Measurements from ENCODE around the gene MDM4.
A peak's percentile ranks its signal among the peaks of the same experiment; 100 is the strongest.
"Not testable (repeated sequence)": the region's sequence is repeated elsewhere in the genome, so short reads cannot be mapped to it uniquely, and the experiment has no call there.

The MDM4 gene

GRCh38 chr1:204493145-204493983, 22.8 kb upstream of the MDM4 start:
- no peak for DNase-seq

GRCh38 chr1:204493984-204494280, 22.3 kb upstream of the MDM4 start:
- peak; percentile 50 for DNase-seq

- peak; percentile 73 for DNase-seq
Observed at GRCh38 chr1:204494281-204495077, 21.7 kb upstream of the MDM4 start, which contains the start of gene PIK3C2B. PIK3C2B (minus strand) TSS chr1:204494805; CDS start chr1:204469802, 25,003 bp downstream.

- DNase-seq = no peak
Observed at GRCh38 chr1:204495078-204495753, 21.0 kb upstream of the MDM4 start.

GRCh38 chr1:204495777-204496176, 20.4 kb upstream of the MDM4 start:
- DNase-seq = no peak

- DNase-seq = no peak
Observed at GRCh38 chr1:204498981-204499380, 17.2 kb upstream of the MDM4 start.

GRCh38 chr1:204499511-204500468, 16.4 kb upstream of the MDM4 start:
- DNase-seq = no peak

GRCh38 chr1:204502241-204502640, 14.0 kb upstream of the MDM4 start:
- DNase-seq = no peak

GRCh38 chr1:204503122-204503912, 12.9 kb upstream of the MDM4 start:
- DNase-seq = no peak

GRCh38 chr1:204503913-204504519, 12.2 kb upstream of the MDM4 start:
- DNase-seq = no peak

GRCh38 chr1:204505674-204506200, 10.5 kb upstream of the MDM4 start:
- no peak for DNase-seq

- peak; percentile 62 for DNase-seq
Observed at GRCh38 chr1:204506201-204506968, 9.8 kb upstream of the MDM4 start.

- DNase-seq = peak; percentile 72
Observed at GRCh38 chr1:204506969-204507316, 9.3 kb upstream of the MDM4 start.

GRCh38 chr1:204507317-204508105, 8.7 kb upstream of the MDM4 start:
- no peak for DNase-seq

- no peak for DNase-seq
Observed at GRCh38 chr1:204509186-204509635, 7.0 kb upstream of the MDM4 start.

- no peak for DNase-seq
Observed at GRCh38 chr1:204511366-204511765, 4.8 kb upstream of the MDM4 start.

GRCh38 chr1:204513117-204513716, 3.0 kb upstream of the MDM4 start:
- DNase-seq = peak; percentile 28

- no peak for DNase-seq
Observed at GRCh38 chr1:204514828-204515227, 1.4 kb upstream of the MDM4 start.

- not testable (repeated sequence) for DNase-seq
Observed at GRCh38 chr1:204517382-204517781, 1.2 kb downstream of the MDM4 start.
